Transverse colon (tissue), 4 donors: ENCODE data around the gene TANGO6.

ENCODE experiments used
- EP300 ChIP-seq: sonication (generic); formaldehyde crosslinking; IDR thresholded peaks from one replicate; pipeline ENCODE4 v1.6.1; 2017; ENCODE audit warnings: antibody characterized with exemption, low read depth
- POLR2A ChIP-seq: fragments of 450-650 bp; IDR thresholded peaks from one replicate; pipeline ENCODE4 v1.6.1; 2016; ENCODE audit warnings: antibody characterized with exemption, mild to moderate bottlenecking, moderate library complexity
- POLR2AphosphoS5 ChIP-seq, 3 donors: sonication (generic); formaldehyde crosslinking; IDR thresholded peaks; one replicate each; pipeline ENCODE4 v1.6.1; 2016; ENCODE audit warnings: antibody characterized with exemption in 3 of 3
- TF ChIP-seq, protein P1 (sequence below), 5 experiments: fragments of 200-600 bp in 3 of 5; fragments of 450-650 bp in 2 of 5; sonication (generic) in 3 of 5; IDR thresholded peaks; 1 replicate in 2 of 5; 2 replicates in 3 of 5; pipeline ENCODE4 v1.5.1; 2016 to 2017; ENCODE audit warnings: antibody characterized with exemption in 5 of 5, inconsistent platforms in 3 of 5, mild to moderate bottlenecking in 2 of 5, moderate library complexity in 1 of 5

DNA sequence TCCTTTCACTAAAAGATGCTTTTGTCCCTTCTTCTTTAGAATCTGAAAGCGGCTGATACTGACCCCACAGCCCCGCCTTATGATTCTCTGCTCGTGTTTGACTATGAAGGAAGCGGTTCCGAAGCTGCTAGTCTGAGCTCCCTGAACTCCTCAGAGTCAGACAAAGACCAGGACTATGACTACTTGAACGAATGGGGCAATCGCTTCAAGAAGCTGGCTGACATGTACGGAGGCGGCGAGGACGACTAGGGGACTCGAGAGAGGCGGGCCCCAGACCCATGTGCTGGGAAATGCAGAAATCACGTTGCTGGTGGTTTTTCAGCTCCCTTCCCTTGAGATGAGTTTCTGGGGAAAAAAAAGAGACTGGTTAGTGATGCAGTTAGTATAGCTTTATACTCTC lies 10.1 kb upstream of the TANGO6 start:
- TF ChIP-seq, protein P1, sequence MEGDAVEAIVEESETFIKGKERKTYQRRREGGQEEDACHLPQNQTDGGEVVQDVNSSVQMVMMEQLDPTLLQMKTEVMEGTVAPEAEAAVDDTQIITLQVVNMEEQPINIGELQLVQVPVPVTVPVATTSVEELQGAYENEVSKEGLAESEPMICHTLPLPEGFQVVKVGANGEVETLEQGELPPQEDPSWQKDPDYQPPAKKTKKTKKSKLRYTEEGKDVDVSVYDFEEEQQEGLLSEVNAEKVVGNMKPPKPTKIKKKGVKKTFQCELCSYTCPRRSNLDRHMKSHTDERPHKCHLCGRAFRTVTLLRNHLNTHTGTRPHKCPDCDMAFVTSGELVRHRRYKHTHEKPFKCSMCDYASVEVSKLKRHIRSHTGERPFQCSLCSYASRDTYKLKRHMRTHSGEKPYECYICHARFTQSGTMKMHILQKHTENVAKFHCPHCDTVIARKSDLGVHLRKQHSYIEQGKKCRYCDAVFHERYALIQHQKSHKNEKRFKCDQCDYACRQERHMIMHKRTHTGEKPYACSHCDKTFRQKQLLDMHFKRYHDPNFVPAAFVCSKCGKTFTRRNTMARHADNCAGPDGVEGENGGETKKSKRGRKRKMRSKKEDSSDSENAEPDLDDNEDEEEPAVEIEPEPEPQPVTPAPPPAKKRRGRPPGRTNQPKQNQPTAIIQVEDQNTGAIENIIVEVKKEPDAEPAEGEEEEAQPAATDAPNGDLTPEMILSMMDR (IDR thresholded peaks at IDR 0.05), result no peak
- TF ChIP-seq EP300 (no peak), POLR2A (no peak), POLR2AphosphoS5 (IDR thresholded peaks at IDR 0.05) (no peak)
